Ishikawa (cell line): ENCODE measurements around the gene PTPRN2.

Experiments used
- CEBPB ChIP-seq: IDR thresholded peaks from 2 replicates; pipeline ENCODE4 v1.6.1; 2012
- CREB1 ChIP-seq: IDR thresholded peaks from 2 replicates; pipeline ENCODE4 v1.6.1; 2012; ENCODE audit warnings: low read depth
- EGR1 ChIP-seq: IDR thresholded peaks from 2 replicates; pipeline ENCODE4 v1.6.1; 2012
- EP300 ChIP-seq: IDR thresholded peaks from 2 replicates; pipeline ENCODE4 v1.6.1; 2012; ENCODE audit warnings: borderline replicate concordance
- FOXM1 ChIP-seq: IDR thresholded peaks from 2 replicates; pipeline ENCODE4 v1.6.1; 2012; ENCODE audit warnings: low read depth, borderline replicate concordance
- NFIC ChIP-seq: IDR thresholded peaks from 2 replicates; pipeline ENCODE4 v1.6.1; 2012
- RAD21 ChIP-seq: IDR thresholded peaks from 2 replicates; pipeline ENCODE4 v1.6.1; 2012; ENCODE audit warnings: low read depth
- TAF1 ChIP-seq: IDR thresholded peaks from 2 replicates; pipeline ENCODE4 v1.6.1; 2012; ENCODE audit warnings: low read depth, mild to moderate bottlenecking
- TCF12 ChIP-seq: IDR thresholded peaks from 2 replicates; pipeline ENCODE4 v1.6.1; 2012; ENCODE audit warnings: low read depth
- TEAD4 ChIP-seq: IDR thresholded peaks from 2 replicates; pipeline ENCODE4 v1.6.1; 2012
- YY1 ChIP-seq: IDR thresholded peaks from 2 replicates; pipeline ENCODE4 v1.6.1; 2012; ENCODE audit warnings: low read depth
- ZBTB7A ChIP-seq: IDR thresholded peaks from 2 replicates; pipeline ENCODE4 v1.6.1; 2012; ENCODE audit warnings: low read depth
- TF ChIP-seq, protein P1 (sequence below): IDR thresholded peaks from 2 replicates; pipeline ENCODE4 v1.6.1; 2012
- TF ChIP-seq, protein P2 (sequence below): IDR thresholded peaks from 2 replicates; pipeline ENCODE4 v1.6.1; 2012
- TF ChIP-seq, protein P3 (sequence below): IDR thresholded peaks from 2 replicates; pipeline ENCODE4 v1.6.1; 2012; ENCODE audit warnings: low read depth, mild to moderate bottlenecking

Gene PTPRN2

DNA sequence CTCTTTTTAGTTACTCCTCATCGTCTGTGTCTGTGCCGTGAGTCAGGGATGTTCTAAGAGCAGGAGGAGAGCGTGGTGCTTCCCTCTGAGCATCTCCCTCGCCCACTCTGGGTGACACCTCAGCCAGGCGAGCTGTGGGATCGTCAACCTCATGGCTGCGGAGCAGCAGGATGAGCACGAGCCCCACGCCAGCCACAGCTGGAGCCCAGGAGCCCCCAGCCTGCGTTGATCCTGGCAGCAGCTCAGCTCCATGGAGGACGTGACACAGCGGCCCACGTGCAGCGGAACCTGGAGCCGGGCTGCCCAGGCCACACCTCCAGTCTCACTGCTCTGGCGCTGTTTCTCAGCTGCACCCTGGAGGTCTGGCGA is 512.0 kb downstream of the PTPRN2 start:
- TF ChIP-seq EGR1 (no peak), NFIC (no peak), CEBPB (no peak), ZBTB7A (no peak), EP300 (no peak), RAD21 (no peak), CREB1 (no peak), YY1 (no peak), TEAD4 (no peak), TCF12 (no peak), TAF1 (no peak), FOXM1 (no peak)
- TF ChIP-seq, protein P1, sequence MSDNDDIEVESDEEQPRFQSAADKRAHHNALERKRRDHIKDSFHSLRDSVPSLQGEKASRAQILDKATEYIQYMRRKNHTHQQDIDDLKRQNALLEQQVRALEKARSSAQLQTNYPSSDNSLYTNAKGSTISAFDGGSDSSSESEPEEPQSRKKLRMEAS, result no peak
- TF ChIP-seq, protein P2, sequence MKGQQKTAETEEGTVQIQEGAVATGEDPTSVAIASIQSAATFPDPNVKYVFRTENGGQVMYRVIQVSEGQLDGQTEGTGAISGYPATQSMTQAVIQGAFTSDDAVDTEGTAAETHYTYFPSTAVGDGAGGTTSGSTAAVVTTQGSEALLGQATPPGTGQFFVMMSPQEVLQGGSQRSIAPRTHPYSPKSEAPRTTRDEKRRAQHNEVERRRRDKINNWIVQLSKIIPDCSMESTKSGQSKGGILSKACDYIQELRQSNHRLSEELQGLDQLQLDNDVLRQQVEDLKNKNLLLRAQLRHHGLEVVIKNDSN, result no peak
- TF ChIP-seq, protein P3, sequence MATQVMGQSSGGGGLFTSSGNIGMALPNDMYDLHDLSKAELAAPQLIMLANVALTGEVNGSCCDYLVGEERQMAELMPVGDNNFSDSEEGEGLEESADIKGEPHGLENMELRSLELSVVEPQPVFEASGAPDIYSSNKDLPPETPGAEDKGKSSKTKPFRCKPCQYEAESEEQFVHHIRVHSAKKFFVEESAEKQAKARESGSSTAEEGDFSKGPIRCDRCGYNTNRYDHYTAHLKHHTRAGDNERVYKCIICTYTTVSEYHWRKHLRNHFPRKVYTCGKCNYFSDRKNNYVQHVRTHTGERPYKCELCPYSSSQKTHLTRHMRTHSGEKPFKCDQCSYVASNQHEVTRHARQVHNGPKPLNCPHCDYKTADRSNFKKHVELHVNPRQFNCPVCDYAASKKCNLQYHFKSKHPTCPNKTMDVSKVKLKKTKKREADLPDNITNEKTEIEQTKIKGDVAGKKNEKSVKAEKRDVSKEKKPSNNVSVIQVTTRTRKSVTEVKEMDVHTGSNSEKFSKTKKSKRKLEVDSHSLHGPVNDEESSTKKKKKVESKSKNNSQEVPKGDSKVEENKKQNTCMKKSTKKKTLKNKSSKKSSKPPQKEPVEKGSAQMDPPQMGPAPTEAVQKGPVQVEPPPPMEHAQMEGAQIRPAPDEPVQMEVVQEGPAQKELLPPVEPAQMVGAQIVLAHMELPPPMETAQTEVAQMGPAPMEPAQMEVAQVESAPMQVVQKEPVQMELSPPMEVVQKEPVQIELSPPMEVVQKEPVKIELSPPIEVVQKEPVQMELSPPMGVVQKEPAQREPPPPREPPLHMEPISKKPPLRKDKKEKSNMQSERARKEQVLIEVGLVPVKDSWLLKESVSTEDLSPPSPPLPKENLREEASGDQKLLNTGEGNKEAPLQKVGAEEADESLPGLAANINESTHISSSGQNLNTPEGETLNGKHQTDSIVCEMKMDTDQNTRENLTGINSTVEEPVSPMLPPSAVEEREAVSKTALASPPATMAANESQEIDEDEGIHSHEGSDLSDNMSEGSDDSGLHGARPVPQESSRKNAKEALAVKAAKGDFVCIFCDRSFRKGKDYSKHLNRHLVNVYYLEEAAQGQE, result no peak

DNA sequence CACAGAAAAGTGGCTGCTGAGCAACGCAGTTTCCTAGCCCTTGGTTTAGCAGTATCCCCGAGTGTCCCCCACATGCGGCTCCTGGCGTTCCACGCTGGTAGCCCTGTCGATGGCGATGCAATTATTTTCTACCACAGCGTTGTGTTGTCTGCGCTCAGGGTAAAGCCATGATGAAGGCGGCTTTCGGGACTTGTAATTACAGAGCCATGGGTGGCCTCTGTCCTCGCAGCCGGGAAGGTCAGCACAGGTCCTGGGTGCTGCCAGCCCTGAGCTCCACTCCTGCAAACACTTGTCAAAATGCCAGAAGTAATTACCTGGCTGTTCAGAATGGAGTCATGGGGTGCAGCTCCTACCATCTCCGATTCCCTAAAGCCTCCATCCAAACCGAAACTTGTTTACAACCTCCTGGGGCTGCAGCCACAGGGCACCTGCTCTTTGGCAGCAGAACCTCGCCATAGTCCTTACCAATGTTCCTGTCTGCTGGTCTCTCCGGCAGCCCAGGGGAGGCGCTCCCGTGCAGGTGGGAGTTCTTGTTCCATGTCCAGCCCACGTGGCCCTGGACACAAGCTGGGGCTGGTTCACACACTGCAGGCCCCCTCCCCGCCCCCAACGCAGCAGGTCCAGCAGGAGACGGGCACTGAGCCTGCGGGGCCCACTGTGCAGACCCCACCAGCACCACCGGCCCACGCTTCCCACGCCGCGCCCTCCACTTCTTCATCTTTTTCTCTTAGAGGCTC is 512.6 kb downstream of the PTPRN2 start:
- TF ChIP-seq, protein P1, result no peak
- TF ChIP-seq TCF12, result no peak
- TF ChIP-seq CREB1, result no peak
- no peak for TF ChIP-seq RAD21
- TF ChIP-seq FOXM1, result no peak
- no peak for TF ChIP-seq TEAD4
- no peak for TF ChIP-seq ZBTB7A
- TF ChIP-seq TAF1, result no peak
- no peak for TF ChIP-seq EP300
- no peak for TF ChIP-seq CEBPB
- no peak for TF ChIP-seq EGR1
- TF ChIP-seq NFIC, result no peak
- TF ChIP-seq YY1, result no peak
- TF ChIP-seq, protein P3, result no peak

DNA sequence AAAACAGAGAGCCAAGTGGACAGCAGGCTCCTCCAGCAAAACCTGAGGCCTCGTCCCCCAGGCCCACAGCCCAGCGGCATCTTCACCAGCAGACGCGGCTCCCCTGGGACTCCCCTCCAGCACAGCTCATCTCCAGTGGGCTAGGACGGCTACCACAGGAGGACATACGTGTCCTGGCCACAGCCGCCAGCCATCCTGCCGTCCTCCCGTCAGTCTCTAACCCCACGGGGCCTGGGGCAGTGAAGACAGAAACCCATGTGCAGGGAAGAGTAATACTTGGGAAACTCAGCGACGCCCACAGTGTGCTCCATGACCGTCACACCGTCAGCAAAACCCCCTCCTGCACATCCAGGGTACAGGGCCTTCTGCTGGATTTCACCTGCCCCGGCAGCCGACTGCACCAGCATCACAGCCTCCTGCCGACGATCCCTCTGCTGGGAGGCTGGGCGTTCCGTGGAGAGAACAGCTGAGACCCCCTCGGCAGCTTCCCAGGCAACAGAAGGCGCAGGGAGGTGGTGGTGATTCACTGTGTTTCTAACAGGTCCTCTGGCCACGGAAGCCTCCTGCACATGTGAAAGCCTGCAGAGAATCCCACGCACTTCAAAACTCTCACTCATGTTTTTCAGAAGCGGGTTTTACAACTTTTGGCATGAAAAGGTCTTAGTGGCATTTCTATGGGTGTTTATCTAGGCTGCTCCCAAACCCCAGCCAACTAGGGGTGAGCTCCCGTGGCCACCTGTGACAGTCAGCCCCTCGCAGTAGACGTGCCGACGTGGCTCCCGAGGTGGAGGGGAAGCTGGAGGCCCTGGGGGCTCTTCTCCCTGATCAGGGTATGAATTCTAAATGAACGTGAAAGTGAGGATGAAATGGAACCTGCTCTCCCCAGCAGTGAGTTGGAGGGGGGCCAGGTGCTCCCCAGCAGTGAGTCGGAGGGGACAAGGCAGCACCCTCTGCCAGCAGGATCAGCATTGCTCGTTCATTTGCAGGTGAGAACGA is 513.5 kb downstream of the PTPRN2 start:
- TF ChIP-seq ZBTB7A, result no peak
- TF ChIP-seq, protein P3, result no peak
- TF ChIP-seq EP300, result no peak
- TF ChIP-seq NFIC, result no peak
- TF ChIP-seq CEBPB, result no peak
- TF ChIP-seq, protein P1, result no peak
- TF ChIP-seq YY1, result no peak
- no peak for TF ChIP-seq RAD21
- TF ChIP-seq EGR1, result no peak
- no peak for TF ChIP-seq TCF12
